Upper lobe of left lung (tissue), 4 donors: ENCODE data around the gene RGS7.

Experiments
- CTCF ChIP-seq, 6 experiments: fragments of 450-650 bp in 4 of 6; fragments of 200-600 bp in 2 of 6; sonication (generic) in 2 of 6; IDR thresholded peaks; one replicate each; pipeline ENCODE4 v1.5.1; 2016 to 2019; ENCODE audit warnings: antibody characterized with exemption in 6 of 6
- POLR2AphosphoS5 ChIP-seq, 2 donors: sonication (generic); formaldehyde crosslinking; IDR thresholded peaks; one replicate each; pipeline ENCODE4 v1.5.1; 2017; ENCODE audit warnings: antibody characterized with exemption in 2 of 2

GRCh38 chr1:241221319-241221718, 135.7 kb downstream of the RGS7 start:
- TF ChIP-seq POLR2AphosphoS5 (IDR thresholded peaks at IDR 0.05) (no peak), CTCF (IDR thresholded peaks at IDR 0.05) (no peak)
